ENCODE results near the gene NSD2. TPM values are rescaled to one million over a fixed set of nuclear protein-coding genes. Genes with fewer than 3 reads are reported as not detected.

Gene NSD2
- total RNA-seq, 2 donors from 2014 or later, result 23.8 to 36.3 TPM

DNA sequence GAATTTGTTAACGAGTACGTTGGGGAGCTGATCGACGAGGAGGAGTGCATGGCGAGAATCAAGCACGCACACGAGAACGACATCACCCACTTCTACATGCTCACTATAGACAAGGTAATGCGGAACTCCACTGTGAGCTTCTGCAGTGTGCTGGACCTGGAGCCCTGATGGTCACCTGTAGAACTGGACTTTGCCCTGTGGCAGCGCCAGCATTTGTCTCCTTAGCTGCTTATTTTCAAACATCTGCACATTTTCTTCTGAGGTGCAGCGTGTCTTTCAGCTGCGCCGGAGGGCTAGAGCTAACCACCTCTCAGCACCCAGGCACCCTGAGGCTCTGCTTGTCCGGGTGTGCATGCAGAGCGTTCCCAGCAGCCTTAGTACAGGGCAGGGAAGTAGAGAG, 89.8 kb downstream of the NSD2 start:
- Histone ChIP-seq H3K9me3 (no peaks in the 10 kb centered on the region), H3K27ac (no peak overlapping the region), H3K36me3 (peaks cover 28% of the 10 kb centered on the region), H3K4me1 (peaks cover 0 to 12% of the 10 kb centered on the region in 2 donors), H3K27me3 (no peaks in the 10 kb centered on the region), H3K4me3 (no peak overlapping the region)
- TF ChIP-seq, protein P1, sequence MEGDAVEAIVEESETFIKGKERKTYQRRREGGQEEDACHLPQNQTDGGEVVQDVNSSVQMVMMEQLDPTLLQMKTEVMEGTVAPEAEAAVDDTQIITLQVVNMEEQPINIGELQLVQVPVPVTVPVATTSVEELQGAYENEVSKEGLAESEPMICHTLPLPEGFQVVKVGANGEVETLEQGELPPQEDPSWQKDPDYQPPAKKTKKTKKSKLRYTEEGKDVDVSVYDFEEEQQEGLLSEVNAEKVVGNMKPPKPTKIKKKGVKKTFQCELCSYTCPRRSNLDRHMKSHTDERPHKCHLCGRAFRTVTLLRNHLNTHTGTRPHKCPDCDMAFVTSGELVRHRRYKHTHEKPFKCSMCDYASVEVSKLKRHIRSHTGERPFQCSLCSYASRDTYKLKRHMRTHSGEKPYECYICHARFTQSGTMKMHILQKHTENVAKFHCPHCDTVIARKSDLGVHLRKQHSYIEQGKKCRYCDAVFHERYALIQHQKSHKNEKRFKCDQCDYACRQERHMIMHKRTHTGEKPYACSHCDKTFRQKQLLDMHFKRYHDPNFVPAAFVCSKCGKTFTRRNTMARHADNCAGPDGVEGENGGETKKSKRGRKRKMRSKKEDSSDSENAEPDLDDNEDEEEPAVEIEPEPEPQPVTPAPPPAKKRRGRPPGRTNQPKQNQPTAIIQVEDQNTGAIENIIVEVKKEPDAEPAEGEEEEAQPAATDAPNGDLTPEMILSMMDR (IDR thresholded peaks at IDR 0.05), result no peak
- no peak for DNase-seq (ENCODE audit: low spot score)

GRCh38 chr4:1961563-1961962, 90.4 kb downstream of the NSD2 start:
- TF ChIP-seq, protein P1 (IDR thresholded peaks at IDR 0.05), result no peak
- no peak for DNase-seq (ENCODE audit: low spot score)
- peaks cover 28% of the 10 kb centered on the region for H3K36me3 ChIP-seq
- H3K4me3 ChIP-seq, result no peak overlapping the region
- peaks cover 0 to 12% of the 10 kb centered on the region in 2 donors for H3K4me1 ChIP-seq
- no peak overlapping the region for H3K27ac ChIP-seq
- no peaks in the 10 kb centered on the region for H3K9me3 ChIP-seq
- H3K27me3 ChIP-seq, result no peaks in the 10 kb centered on the region

- no peak for DNase-seq (ENCODE audit: low spot score)
- Histone ChIP-seq H3K27me3 (no peaks in the 10 kb centered on the region), H3K9me3 (no peaks in the 10 kb centered on the region), H3K27ac (no peak overlapping the region), H3K4me1 (peaks cover 0 to 12% of the 10 kb centered on the region in 2 donors), H3K36me3 (peaks cover 28% of the 10 kb centered on the region), H3K4me3 (no peak overlapping the region)
- TF ChIP-seq, protein P1 (IDR thresholded peaks at IDR 0.05), result no peak
Observed at GRCh38 chr4:1962980-1963379, 91.8 kb downstream of the NSD2 start.

DNA sequence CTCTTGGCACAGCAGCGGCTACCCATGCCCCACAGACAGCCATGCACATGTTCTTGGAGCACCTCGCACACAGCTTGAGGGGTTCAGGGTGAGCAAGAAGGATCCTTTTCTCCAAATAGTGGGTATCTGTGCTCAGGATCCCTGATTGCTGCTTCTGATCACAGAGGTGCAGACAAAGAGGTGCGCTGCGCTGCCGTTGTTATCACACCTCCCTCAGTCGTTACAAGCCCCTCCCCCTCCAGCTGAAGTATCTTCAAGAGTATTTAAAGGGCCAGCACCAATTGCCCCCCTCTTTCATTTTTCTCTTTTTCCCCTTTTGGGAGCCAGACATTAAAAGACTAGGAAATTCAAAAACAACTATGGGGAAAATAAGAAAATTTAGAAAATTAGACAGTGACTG, 93.2 kb downstream of the NSD2 start:
- Histone ChIP-seq H3K4me1 (peaks cover 0 to 12% of the 10 kb centered on the region in 2 donors), H3K27me3 (no peaks in the 10 kb centered on the region), H3K36me3 (peaks cover 30% of the 10 kb centered on the region), H3K27ac (no peak overlapping the region), H3K4me3 (no peak overlapping the region), H3K9me3 (no peaks in the 10 kb centered on the region)
- no peak for DNase-seq (ENCODE audit: low spot score)
- TF ChIP-seq, protein P1 (IDR thresholded peaks at IDR 0.05), result no peak

DNA sequence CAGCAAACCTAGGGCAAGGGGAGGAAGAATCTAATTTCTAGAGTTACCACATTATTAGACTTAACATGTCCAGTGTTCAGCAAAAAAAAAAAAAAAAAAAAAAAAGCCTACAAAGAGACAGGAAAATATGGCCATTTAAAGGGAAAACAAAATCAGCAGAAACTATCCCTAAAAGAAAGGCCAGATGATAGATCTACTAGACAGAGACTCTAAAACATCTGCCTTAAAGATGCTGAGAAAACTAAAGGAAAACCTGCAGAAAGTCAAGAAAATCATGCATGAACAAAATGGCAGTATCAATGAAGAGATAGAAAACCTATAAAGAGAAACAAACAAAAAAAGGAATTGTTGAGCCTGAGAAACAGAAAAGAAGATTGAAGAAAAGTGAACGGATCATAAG, 93.8 kb downstream of the NSD2 start:
- H3K4me3 ChIP-seq, result no peak overlapping the region
- H3K4me1 ChIP-seq, result peaks cover 0 to 12% of the 10 kb centered on the region in 2 donors
- no peaks in the 10 kb centered on the region for H3K27me3 ChIP-seq
- peaks cover 26% of the 10 kb centered on the region for H3K36me3 ChIP-seq
- TF ChIP-seq, protein P1 (IDR thresholded peaks at IDR 0.05), result no peak
- H3K9me3 ChIP-seq, result no peaks in the 10 kb centered on the region
- no peak overlapping the region for H3K27ac ChIP-seq
- no peak for DNase-seq (ENCODE audit: low spot score)

DNA sequence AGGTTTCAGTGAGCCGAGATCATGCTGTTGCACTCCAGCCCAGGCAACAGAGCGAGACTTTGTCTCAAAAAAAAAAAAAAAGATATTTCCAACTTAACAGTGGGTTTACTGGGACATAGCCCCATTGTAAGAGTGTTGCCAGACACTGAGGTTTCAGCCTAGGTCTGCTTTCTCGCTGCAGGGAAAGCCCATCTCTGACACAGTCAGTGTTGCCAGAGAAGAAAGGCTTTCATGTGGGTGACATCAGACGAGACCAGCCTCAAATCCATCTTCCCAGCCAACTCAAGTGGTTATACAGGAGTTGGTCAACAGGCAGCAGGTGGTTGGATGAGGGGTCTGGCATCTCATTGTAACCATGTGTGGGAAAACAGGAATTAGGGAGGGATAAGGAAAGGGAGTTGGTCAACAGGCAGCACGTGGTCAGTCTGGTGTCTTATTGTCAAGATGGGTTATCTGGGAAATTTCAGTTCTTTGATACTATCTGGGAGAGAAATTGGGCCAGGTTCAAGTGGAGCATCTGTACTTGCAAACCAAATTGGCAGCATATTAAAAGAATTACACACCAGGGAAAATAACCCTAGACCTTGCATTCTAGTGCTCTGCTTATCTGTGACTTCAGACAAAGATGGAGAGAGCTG, 96.4 kb downstream of the NSD2 start:
- DNase-seq (ENCODE audit: low spot score), result no peak
- H3K27ac ChIP-seq, result no peak overlapping the region
- no peaks in the 10 kb centered on the region for H3K27me3 ChIP-seq
- H3K4me3 ChIP-seq, result no peak overlapping the region
- no peaks in the 10 kb centered on the region for H3K9me3 ChIP-seq
- TF ChIP-seq, protein P1 (IDR thresholded peaks at IDR 0.05), result no peak
- peaks cover 6% of the 10 kb centered on the region for H3K36me3 ChIP-seq
- H3K4me1 ChIP-seq, result no peaks in the 10 kb centered on the region

Data from right atrium auricular region (tissue), 2 donors.